Mononuclear cell (primary cell): ENCODE measurements around the gene CDX1. TPM values are rescaled to one million over a fixed set of nuclear protein-coding genes. Genes with fewer than 3 reads are reported as not detected.

ENCODE experiments used
- H3K27me3 ChIP-seq: 2 replicates; pipeline ENCODE4 v1.6.0; 2011; ENCODE audit warnings: low read length, control low read depth; ENCODE audit not compliant: insufficient read depth
- H3K4me1 ChIP-seq: 2 replicates; pipeline ENCODE4 v1.5.1; 2011; ENCODE audit warnings: mild to moderate bottlenecking, low read length, control low read depth; ENCODE audit not compliant: insufficient read depth
- H3K4me3 ChIP-seq: 2 replicates; pipeline ENCODE4 v1.5.1; 2011; ENCODE audit warnings: mild to moderate bottlenecking, low read length, moderate library complexity
- H3K9me3 ChIP-seq: 2 replicates; pipeline ENCODE4 v1.5.1; 2011; ENCODE audit warnings: low read depth, mild to moderate bottlenecking, control low read depth, low read length
- total RNA-seq: library from RNA; depleted of rRNA; stranded (reverse); fragments of >200 nt; gene quantifications from one replicate; pipeline ENCODE4 v1.2.3, GENCODE V29; 2012

CDX1 gene
- total RNA-seq, 1 donor, result not detected

DNA sequence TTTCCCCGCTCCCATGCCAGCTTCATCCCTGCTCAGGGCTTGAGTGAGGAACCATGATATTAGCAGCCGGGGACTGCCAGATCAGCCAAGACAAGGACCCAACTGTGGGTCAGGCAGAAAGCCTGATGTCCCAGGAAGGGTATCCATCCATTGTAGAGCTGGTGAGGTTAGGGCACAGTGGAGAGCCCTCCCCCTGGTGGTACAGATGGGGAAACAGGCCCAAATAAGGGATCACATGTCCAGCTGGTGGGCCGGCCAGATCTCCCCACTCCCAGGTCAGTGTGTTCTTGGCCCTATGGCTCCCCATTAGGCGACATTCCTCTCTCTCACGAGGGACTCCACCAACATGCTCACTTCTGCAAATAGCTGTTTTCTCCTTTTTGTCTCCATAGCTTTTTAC is 9.0 kb downstream of the CDX1 start:
- H3K4me3 ChIP-seq, result no peak overlapping the region
- peaks cover under 1% of the 10 kb centered on the region for H3K4me1 ChIP-seq
- no peaks in the 10 kb centered on the region for H3K9me3 ChIP-seq
- H3K27me3 ChIP-seq, result no peaks in the 10 kb centered on the region

DNA sequence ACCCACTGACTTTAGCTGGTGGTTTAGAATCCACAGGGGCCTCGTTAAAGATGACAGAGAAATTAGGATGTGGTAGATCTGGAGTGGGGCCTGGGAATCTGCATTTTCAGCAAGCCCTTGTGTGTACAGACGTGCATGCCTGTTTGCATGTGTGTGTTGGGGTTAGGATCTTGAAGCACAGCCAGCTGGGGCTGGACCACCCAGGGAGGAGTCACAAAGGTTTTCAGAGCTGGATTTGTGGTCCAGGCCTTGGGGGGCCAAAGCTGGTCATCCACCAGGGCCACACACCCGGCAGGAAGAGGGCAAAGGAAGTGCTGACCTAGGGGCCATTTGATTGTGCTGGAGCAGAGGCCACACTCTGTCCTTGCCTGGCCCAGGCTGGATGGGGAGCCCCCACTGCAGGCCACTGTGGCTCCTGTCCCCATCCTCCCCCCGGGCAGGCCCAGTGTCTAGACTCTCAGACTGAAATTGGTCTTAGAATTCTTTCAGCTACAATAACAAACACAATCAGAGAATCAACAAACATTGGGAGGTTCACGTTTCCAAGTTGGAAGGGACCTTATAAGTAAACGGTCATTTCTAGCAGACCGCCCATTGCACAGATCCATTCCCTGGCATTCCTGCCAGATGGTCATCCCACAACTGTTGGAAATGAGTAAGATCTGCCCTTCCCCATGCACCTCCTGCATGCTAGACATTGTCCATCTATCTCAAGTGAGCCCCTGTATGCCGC is 10.3 kb downstream of the CDX1 start:
- Histone ChIP-seq H3K4me1 (peaks cover 6% of the 10 kb centered on the region), H3K27me3 (no peaks in the 10 kb centered on the region), H3K9me3 (no peaks in the 10 kb centered on the region), H3K4me3 (no peak overlapping the region)

DNA sequence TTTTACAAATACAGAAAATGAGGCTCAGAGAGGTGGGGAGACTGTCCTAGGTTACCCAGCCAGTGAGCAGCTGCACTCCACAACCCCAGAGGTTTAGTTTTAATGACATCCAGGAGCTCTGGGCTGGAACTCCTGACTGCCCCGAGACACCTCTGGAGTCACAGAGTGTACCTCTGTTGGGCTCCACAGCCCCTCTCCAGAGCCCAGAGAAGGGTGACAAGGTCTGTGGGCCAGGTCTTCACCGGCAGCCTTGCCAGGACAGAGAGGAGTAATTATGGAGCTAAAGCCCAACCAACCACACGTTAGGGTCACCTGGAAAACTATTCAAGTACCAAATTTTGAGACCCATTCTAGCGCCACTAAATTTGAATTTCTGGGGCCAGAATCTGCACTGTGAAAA is 11.1 kb downstream of the CDX1 start:
- Histone ChIP-seq H3K27me3 (no peaks in the 10 kb centered on the region), H3K9me3 (no peaks in the 10 kb centered on the region), H3K4me3 (no peak overlapping the region), H3K4me1 (peaks cover 6% of the 10 kb centered on the region)

DNA sequence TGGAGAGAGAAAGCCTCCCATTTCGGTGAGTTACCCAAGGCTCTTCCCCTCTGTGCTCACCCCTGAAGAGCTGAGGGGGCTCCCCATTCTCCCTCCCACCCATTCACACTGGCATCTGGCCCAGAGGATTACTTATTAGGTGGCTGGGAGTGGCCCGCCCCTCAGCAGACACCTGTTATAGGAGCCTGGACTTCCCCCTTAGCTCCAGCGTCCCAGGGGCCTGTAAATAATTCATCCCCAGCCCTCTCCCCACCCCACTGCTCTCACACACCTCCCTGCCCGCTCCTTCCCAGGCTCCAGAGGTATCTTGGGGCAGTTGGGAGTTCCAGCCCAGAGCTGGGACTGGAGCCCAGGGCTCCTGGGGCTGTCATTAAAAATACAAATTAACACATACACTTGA is 11.7 kb downstream of the CDX1 start:
- Histone ChIP-seq H3K9me3 (no peaks in the 10 kb centered on the region), H3K4me1 (peaks cover 6% of the 10 kb centered on the region), H3K27me3 (no peaks in the 10 kb centered on the region), H3K4me3 (no peak overlapping the region)

DNA sequence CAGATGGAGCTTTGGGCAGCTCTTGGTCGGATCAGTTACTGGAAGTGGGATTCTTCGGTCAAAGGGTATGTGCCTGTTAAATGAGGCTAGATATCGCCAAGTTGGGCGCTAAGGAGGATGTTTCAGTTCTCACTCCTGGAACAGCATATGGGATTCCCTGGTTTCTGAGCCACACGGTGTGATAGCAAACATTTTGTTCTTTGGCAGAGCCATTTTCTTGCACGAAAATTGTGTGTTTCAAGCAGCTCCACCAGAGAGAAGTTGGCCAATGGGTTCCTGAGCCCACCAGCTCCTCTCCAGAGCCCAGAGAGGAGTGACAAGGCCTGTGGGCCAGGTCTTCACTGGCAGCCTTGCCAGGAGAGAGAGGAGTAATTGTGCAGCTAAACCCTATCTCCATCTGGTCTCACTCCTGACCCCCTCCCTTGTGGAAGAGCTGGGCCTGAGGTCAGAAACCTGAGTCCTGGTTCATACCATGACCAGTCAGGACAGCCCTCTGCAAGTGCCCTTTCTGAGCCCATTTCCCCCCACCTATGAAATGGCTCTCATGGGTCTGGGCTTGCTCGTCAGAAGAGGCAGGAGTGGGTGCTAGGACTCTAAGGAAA is 12.5 kb downstream of the CDX1 start:
- Histone ChIP-seq H3K4me1 (peaks cover 6% of the 10 kb centered on the region), H3K27me3 (no peaks in the 10 kb centered on the region), H3K9me3 (no peaks in the 10 kb centered on the region), H3K4me3 (no peak overlapping the region)

DNA sequence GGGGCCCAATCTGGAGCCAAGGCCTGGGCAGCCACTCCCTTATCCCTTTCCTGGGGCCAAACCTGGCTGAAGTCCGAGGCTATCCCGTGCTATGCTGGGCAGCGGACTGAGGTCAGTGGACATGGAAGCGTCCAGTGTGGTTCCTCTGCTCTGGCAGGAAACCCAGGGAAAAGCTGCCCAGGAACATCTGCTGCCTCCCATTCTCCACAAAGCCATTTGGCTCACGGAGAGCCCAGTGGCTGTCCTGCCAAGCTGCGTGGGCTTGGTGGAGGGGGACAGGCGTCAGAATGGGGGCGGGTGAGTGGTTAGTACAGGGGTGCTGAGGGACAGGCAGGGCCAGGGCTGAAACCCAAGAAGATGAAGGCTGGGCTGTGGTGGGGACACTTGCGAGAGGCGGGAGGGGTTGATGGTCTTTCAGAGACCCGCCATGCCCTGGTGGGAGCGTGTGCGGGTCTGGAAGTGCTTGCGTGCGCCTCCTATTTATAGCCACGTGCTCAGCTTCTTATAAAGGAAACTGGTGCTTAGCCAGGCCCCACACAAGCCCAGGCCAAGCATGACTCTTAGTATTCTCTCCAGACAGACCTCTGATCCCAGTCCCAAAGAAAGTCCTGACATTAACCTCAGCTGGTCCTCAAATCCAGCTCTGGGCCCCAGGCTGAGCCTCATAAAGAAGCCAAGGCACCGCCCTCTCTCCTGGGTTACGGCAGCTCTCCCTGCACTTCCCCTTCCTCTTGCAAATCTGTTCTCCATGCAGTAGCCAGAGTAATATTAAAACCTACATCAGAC is 13.9 kb downstream of the CDX1 start:
- Histone ChIP-seq H3K4me3 (no peak overlapping the region), H3K9me3 (no peaks in the 10 kb centered on the region), H3K27me3 (no peaks in the 10 kb centered on the region), H3K4me1 (peaks cover 14% of the 10 kb centered on the region)

DNA sequence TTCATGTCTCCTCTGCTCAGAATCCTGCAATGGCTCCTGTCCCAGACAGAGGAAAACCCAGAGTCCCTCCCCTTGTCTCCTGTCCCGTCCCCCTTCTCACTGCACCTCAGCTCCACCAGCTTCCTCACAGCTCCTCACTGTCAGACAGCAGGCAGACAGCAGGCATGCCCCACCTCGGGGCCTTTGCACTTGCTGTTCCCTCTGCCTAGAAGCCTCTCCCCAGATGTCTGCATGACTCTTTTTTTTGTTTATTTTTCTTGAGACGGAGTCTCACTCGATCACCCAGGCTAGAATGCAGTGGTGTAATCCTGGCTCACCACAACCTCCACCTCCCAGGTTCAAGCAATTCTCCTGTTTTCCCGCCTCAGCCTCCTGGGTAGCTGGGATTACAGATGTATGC is 14.4 kb downstream of the CDX1 start:
- Histone ChIP-seq H3K9me3 (no peaks in the 10 kb centered on the region), H3K27me3 (no peaks in the 10 kb centered on the region)

DNA sequence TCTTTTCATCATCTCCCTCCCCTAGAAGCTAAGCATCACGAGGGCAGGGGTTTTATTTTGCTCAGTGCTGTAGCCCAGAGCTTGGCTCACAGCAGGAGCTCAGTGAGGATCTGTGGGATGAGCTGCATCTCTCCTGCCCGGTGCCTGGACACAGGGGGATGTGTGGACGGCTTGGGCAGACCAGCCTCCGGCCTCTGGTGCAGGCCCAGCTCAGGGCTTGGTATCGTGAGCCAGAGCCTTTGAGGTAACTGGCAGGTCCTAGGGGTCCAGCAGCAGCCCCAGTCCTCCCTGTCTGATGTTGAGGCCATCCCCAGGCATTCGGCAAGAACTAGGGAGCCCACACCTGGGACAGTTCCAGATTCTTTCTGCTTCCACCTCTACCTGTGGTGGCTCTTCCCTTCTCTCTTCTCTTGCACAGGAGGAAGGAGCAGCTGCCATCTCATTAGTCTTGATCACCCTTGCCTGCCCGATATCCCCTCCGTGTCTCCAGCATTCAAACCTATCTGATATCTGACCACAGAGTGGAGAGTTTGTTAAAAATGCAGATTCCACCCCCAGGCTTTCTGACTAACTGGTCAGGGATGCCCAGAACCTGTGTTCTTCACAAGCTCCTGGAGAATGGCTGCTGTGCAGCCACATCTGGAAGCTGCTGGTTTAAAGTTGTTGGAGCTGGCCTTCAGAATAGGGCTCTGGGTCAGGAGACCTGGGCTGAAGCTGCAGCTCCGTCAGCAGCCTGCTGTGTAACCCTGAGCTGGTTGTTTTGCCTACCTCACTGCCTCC is 15.4 kb downstream of the CDX1 start:
- Histone ChIP-seq H3K4me1 (peaks cover 27% of the 10 kb centered on the region), H3K9me3 (no peaks in the 10 kb centered on the region), H3K27me3 (no peaks in the 10 kb centered on the region), H3K4me3 (no peak overlapping the region)

More for the DNA sequence above, 14.4 kb downstream of the CDX1 start:
- H3K4me1 ChIP-seq, result peaks cover 19% of the 10 kb centered on the region
- H3K4me3 ChIP-seq, result no peak overlapping the region

DNA sequence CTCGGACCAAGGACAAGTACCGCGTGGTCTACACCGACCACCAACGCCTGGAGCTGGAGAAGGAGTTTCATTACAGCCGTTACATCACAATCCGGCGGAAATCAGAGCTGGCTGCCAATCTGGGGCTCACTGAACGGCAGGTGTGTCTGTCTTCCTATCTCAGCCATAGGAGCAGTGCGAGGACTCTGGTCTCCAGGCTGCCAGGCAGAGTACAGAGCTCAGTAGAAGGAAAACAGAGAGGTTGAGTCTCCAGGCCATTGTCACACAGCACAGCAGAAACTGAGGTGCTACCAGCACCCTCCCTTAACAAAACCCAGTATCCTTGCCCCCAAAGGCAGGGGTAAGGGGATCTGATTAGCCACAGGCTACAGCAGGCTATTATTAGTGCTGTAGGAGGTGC is 16.2 kb downstream of the CDX1 start:
- H3K4me3 ChIP-seq, result no peak overlapping the region

DNA sequence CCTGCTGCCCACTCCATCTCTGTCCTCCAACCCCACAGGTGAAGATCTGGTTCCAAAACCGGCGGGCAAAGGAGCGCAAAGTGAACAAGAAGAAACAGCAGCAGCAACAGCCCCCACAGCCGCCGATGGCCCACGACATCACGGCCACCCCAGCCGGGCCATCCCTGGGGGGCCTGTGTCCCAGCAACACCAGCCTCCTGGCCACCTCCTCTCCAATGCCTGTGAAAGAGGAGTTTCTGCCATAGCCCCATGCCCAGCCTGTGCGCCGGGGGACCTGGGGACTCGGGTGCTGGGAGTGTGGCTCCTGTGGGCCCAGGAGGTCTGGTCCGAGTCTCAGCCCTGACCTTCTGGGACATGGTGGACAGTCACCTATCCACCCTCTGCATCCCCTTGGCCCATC is 16.9 kb downstream of the CDX1 start:
- Histone ChIP-seq H3K4me3 (no peak overlapping the region), H3K27me3 (peaks cover 5% of the 10 kb centered on the region), H3K4me1 (peaks cover 27% of the 10 kb centered on the region), H3K9me3 (no peaks in the 10 kb centered on the region)

More for the DNA sequence above, 16.2 kb downstream of the CDX1 start:
- Histone ChIP-seq H3K9me3 (no peaks in the 10 kb centered on the region), H3K27me3 (no peaks in the 10 kb centered on the region), H3K4me1 (peaks cover 27% of the 10 kb centered on the region)

DNA sequence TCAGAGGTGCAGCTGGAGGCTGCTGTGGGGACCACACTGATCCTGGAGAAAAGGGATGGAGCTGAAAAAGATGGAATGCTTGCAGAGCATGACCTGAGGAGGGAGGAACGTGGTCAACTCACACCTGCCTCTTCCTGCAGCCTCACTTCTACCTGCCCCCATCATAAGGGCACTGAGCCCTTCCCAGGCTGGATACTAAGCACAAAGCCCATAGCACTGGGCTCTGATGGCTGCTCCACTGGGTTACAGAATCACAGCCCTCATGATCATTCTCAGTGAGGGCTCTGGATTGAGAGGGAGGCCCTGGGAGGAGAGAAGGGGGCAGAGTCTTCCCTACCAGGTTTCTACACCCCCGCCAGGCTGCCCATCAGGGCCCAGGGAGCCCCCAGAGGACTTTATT is 17.4 kb downstream of the CDX1 start:
- H3K4me3 ChIP-seq, result no peak overlapping the region
- peaks cover 27% of the 10 kb centered on the region for H3K4me1 ChIP-seq
- H3K27me3 ChIP-seq, result peaks cover 11% of the 10 kb centered on the region
- no peaks in the 10 kb centered on the region for H3K9me3 ChIP-seq

DNA sequence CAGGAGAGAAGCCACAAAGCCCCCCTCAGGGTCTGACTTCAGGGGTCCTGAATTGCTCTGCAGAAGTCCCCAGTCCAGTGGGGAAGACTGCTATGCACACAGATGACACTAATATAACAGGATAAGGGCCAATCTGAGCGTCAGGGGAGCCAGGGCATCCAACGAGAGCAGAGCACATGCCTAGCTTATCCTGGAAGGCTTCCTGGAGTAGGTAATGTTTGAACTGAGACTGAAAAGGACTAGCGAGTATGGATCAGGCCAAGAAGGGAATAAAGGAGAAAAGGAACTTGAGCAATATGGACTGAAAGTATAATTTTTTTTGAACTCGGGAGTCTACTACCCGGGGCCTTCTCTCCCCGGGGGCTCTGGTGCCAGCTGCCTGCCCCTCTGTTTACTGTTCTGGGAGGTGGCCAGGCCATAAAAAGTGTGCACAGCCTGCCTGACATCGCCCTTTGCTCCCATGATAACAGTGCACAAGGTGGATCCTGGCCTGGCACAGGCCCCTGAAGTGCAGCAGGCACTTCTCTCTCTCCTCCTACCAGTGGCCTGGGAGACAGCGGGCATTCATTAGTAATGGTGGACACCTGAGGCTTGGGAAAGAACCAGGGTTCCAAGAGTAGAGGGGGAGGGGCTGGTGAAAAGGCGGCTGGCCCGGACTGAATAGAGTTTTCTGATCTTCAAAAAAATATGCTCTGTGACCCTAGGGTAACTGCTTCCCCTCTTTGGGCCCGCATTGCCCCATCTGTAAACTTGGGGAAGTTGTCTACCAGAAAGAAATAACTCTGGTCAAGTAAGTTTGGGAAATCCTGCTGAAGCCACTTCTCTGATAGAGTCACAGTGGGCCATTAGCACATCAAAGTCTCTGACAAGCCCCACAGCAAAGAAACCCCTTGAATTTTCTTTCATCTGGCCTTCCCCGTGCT is 18.7 kb downstream of the CDX1 start:
- peaks cover 27% of the 10 kb centered on the region for H3K4me1 ChIP-seq
- H3K27me3 ChIP-seq, result peaks cover 20% of the 10 kb centered on the region
- no peaks in the 10 kb centered on the region for H3K9me3 ChIP-seq
- no peak overlapping the region for H3K4me3 ChIP-seq

DNA sequence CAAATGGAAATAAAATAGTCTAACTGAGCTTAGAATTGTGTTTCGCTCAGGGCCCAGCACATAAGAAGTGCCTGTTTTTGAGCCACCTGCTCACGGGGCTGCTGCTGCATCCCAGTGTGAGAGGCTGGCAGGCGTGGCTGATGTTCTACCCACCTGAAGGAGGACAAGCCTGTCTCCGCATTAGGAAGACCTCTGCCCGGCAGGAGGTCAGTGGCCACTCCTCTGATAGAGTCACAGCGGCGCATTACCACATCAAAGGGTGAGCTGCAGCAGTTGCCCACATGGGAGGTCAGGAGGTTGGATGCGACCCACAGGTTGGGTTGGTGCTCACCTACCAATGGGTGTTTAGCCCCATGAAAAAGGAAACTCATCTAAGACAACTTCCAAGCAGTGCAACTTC is 19.6 kb downstream of the CDX1 start:
- peaks cover 29% of the 10 kb centered on the region for H3K27me3 ChIP-seq
- H3K9me3 ChIP-seq, result no peaks in the 10 kb centered on the region
- H3K4me3 ChIP-seq, result no peak overlapping the region
- peaks cover 21% of the 10 kb centered on the region for H3K4me1 ChIP-seq

DNA sequence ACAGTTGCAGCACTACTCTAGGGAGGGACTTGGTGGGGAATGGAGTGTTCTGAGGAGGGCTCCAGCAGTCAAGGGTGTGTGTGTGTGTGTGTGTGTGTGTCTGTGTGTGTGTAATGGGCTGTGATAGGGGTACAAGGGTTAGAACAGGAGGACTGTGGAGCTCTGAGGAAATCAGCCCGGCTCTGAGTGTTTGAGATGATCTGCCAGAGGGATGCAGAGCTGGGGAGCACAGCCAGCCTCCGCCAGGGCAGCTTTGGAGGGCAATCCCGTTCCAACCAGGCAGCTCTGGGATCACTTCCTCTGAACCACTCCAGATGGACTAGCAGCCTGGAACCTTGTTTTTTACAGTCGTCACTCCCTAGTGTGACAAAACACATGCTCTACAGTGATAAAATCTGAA is 20.3 kb downstream of the CDX1 start:
- no peak overlapping the region for H3K4me3 ChIP-seq
- H3K9me3 ChIP-seq, result no peaks in the 10 kb centered on the region
- H3K27me3 ChIP-seq, result peaks cover 31% of the 10 kb centered on the region
- H3K4me1 ChIP-seq, result peaks cover 21% of the 10 kb centered on the region
